Measurements from ENCODE around the gene FBXO42.

DNA sequence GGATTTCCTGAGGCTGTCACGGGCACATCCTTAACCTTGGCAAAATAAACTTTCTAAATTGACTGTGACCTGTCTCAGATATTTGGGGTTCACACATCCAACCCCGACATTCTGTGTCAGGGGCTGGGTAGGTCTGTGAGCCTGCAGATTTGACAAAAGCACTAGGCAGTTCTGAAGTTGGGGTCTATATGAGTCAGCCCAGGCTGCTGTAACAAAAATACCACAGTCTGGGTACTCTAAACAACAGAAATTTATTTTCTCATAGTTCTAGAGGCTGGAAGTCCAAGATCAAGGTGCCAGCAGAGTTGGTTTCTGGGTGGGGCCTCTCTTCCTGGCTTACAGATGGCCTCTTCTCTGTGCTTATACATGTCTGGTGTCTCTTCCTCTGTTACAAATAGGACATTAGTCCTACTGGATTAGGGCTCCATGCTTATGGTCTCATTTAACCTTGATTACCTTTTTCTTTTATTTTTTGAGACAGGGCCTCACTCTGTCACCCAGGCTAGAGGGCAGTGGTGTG is 112.2 kb downstream of the FBXO42 start:
- TF ChIP-seq, protein P1, sequence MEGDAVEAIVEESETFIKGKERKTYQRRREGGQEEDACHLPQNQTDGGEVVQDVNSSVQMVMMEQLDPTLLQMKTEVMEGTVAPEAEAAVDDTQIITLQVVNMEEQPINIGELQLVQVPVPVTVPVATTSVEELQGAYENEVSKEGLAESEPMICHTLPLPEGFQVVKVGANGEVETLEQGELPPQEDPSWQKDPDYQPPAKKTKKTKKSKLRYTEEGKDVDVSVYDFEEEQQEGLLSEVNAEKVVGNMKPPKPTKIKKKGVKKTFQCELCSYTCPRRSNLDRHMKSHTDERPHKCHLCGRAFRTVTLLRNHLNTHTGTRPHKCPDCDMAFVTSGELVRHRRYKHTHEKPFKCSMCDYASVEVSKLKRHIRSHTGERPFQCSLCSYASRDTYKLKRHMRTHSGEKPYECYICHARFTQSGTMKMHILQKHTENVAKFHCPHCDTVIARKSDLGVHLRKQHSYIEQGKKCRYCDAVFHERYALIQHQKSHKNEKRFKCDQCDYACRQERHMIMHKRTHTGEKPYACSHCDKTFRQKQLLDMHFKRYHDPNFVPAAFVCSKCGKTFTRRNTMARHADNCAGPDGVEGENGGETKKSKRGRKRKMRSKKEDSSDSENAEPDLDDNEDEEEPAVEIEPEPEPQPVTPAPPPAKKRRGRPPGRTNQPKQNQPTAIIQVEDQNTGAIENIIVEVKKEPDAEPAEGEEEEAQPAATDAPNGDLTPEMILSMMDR (IDR thresholded peaks at IDR 0.05; ENCODE audit: low read depth, low read length, missing input control), result no peak
- TF ChIP-seq RAD21 (IDR thresholded peaks at IDR 0.05) (no peak), YY1 (IDR thresholded peaks at IDR 0.05) (no peak), TAF1 (conservative IDR thresholded peaks at IDR 0.05) (no peak), EGR1 (IDR thresholded peaks at IDR 0.05; ENCODE audit: low read depth in 2 of 2) (no peak), JUND (IDR thresholded peaks at IDR 0.05) (no peak)
- TF ChIP-seq, protein P2, sequence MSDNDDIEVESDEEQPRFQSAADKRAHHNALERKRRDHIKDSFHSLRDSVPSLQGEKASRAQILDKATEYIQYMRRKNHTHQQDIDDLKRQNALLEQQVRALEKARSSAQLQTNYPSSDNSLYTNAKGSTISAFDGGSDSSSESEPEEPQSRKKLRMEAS (IDR thresholded peaks at IDR 0.05), result no peak
- TF ChIP-seq, protein P3, sequence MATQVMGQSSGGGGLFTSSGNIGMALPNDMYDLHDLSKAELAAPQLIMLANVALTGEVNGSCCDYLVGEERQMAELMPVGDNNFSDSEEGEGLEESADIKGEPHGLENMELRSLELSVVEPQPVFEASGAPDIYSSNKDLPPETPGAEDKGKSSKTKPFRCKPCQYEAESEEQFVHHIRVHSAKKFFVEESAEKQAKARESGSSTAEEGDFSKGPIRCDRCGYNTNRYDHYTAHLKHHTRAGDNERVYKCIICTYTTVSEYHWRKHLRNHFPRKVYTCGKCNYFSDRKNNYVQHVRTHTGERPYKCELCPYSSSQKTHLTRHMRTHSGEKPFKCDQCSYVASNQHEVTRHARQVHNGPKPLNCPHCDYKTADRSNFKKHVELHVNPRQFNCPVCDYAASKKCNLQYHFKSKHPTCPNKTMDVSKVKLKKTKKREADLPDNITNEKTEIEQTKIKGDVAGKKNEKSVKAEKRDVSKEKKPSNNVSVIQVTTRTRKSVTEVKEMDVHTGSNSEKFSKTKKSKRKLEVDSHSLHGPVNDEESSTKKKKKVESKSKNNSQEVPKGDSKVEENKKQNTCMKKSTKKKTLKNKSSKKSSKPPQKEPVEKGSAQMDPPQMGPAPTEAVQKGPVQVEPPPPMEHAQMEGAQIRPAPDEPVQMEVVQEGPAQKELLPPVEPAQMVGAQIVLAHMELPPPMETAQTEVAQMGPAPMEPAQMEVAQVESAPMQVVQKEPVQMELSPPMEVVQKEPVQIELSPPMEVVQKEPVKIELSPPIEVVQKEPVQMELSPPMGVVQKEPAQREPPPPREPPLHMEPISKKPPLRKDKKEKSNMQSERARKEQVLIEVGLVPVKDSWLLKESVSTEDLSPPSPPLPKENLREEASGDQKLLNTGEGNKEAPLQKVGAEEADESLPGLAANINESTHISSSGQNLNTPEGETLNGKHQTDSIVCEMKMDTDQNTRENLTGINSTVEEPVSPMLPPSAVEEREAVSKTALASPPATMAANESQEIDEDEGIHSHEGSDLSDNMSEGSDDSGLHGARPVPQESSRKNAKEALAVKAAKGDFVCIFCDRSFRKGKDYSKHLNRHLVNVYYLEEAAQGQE (IDR thresholded peaks at IDR 0.05), result no peak
